WTC11 (cell line): ENCODE results near the gene S1PR3. TPM values are rescaled to one million over a fixed set of nuclear protein-coding genes. Genes with fewer than 3 reads are reported as not detected.

Experiments used
- ATAC-seq: fragments of 200-7000 bp; cut with Tn5 transposase; 2 replicates; pipeline ENCODE4 v1.10.0; 2021; ENCODE audit warnings: mild to moderate bottlenecking, moderate library complexity
- CTCF ChIA-PET: fragments of 300-600 bp; sonication (Branson Sonifier 250); formaldehyde crosslinking; loops from one replicate; lab custom pipeline; 2021; ENCODE audit warnings: antibody characterized with exemption; lab: Charles Lee
- POLR2A ChIA-PET: fragments of 350-600 bp; sonication (Branson Sonifier 250); formaldehyde crosslinking; loops from one replicate; lab custom pipeline; 2021; ENCODE audit warnings: antibody characterized with exemption; lab: Charles Lee
- DNase-seq: peaks from one replicate; pipeline ENCODE4 v3.0.0; 2021; ENCODE audit warnings: low spot score
- H3K27ac Mint-ChIP-seq: 2 replicates; pipeline ENCODE4 v1.8.0; 2021; ENCODE audit warnings: mixed read lengths
- H3K27me3 Mint-ChIP-seq: 2 replicates; pipeline ENCODE4 v1.8.0; 2021; ENCODE audit warnings: low read depth, mild to moderate bottlenecking, moderate library complexity, mixed read lengths
- H3K36me3 Mint-ChIP-seq: 2 replicates; pipeline ENCODE4 v1.8.0; 2021; ENCODE audit warnings: mixed read lengths
- H3K4me1 Mint-ChIP-seq: 2 replicates; pipeline ENCODE4 v1.8.0; 2022; ENCODE audit warnings: mixed read lengths
- H3K4me3 Mint-ChIP-seq: 2 replicates; pipeline ENCODE4 v1.8.0; 2021; ENCODE audit warnings: mild to moderate bottlenecking, moderate library complexity, mixed read lengths
- H3K9me3 Mint-ChIP-seq: 2 replicates; pipeline ENCODE4 v1.8.0; 2021; ENCODE audit warnings: mixed read lengths
- AR ChIP-seq: fragments of 250-450 bp; sonication (Bioruptor Pico); IDR thresholded peaks from 2 replicates; pipeline ENCODE4 v1.9.0; 2021; ENCODE audit warnings: mild to moderate bottlenecking
- ATF2 ChIP-seq: sonication (generic); formaldehyde crosslinking; IDR thresholded peaks from 2 replicates; pipeline ENCODE4 v1.8.1; 2022; ENCODE audit warnings: low read depth, missing genetic modification reagents, borderline replicate concordance
- ATF3 ChIP-seq: sonication (generic); formaldehyde crosslinking; conservative IDR thresholded peaks from 2 replicates; pipeline ENCODE4 v1.8.1; 2022; ENCODE audit warnings: mild to moderate bottlenecking, missing genetic modification reagents
- CBFB ChIP-seq: sonication (generic); formaldehyde crosslinking; IDR thresholded peaks from 2 replicates; pipeline ENCODE4 v1.8.1; 2022; ENCODE audit warnings: mild to moderate bottlenecking, low read depth, missing genetic modification reagents
- E2F4 ChIP-seq: sonication (generic); formaldehyde crosslinking; IDR thresholded peaks from 2 replicates; pipeline ENCODE4 v1.8.1; 2022; ENCODE audit warnings: low read depth, mild to moderate bottlenecking, moderate library complexity, missing genetic modification reagents, borderline replicate concordance
- GABPB1 ChIP-seq: sonication (generic); formaldehyde crosslinking; IDR thresholded peaks from 2 replicates; pipeline ENCODE4 v1.8.1; 2023; ENCODE audit warnings: mild to moderate bottlenecking, missing genetic modification reagents
- IRF2 ChIP-seq: sonication (generic); formaldehyde crosslinking; IDR thresholded peaks from 2 replicates; pipeline ENCODE4 v1.8.0; 2022; ENCODE audit warnings: low read depth, missing genetic modification reagents, borderline replicate concordance
- JUN ChIP-seq: sonication (generic); formaldehyde crosslinking; IDR thresholded peaks from 2 replicates; pipeline ENCODE4 v1.8.0; 2023; ENCODE audit warnings: mild to moderate bottlenecking, missing genetic modification reagents
- MAX ChIP-seq: sonication (generic); formaldehyde crosslinking; IDR thresholded peaks from 2 replicates; pipeline ENCODE4 v1.8.0; 2022; ENCODE audit warnings: mild to moderate bottlenecking, missing genetic modification reagents
- PREB ChIP-seq: sonication (generic); formaldehyde crosslinking; IDR thresholded peaks from 2 replicates; pipeline ENCODE4 v1.8.1; 2022; ENCODE audit warnings: mild to moderate bottlenecking, missing genetic modification reagents, moderate library complexity, borderline replicate concordance
- PRRX2 ChIP-seq: fragments of 250-450 bp; sonication (Bioruptor Pico); IDR thresholded peaks from 2 replicates; pipeline ENCODE4 v1.8.0; 2021; ENCODE audit warnings: mild to moderate bottlenecking
- SOX15 ChIP-seq: fragments of 250-450 bp; sonication (Bioruptor Pico); IDR thresholded peaks from 2 replicates; pipeline ENCODE4 v1.9.0; 2021; ENCODE audit warnings: mild to moderate bottlenecking
- USF1 ChIP-seq: sonication (generic); formaldehyde crosslinking; IDR thresholded peaks from 2 replicates; pipeline ENCODE4 v1.8.0; 2022; ENCODE audit warnings: mild to moderate bottlenecking, missing genetic modification reagents
- ZMAT4 ChIP-seq: fragments of 250-450 bp; sonication (Bioruptor Pico); IDR thresholded peaks from 2 replicates; pipeline ENCODE4 v1.9.0; 2021; ENCODE audit warnings: mild to moderate bottlenecking
- ZNF416 ChIP-seq: fragments of 250-450 bp; sonication (Bioruptor Pico); IDR thresholded peaks from 2 replicates; pipeline ENCODE4 v1.9.0; 2021; ENCODE audit warnings: mild to moderate bottlenecking, inconsistent platforms
- ZNF423 ChIP-seq: fragments of 250-450 bp; sonication (Bioruptor Pico); IDR thresholded peaks from 2 replicates; pipeline ENCODE4 v2.1.2; 2022; ENCODE audit warnings: mild to moderate bottlenecking, moderate library complexity
- ZNF425 ChIP-seq: fragments of 250-450 bp; sonication (Bioruptor Pico); conservative IDR thresholded peaks from 2 replicates; pipeline ENCODE4 v1.9.0; 2021; ENCODE audit warnings: mild to moderate bottlenecking
- total RNA-seq: library from RNA; stranded (reverse); gene quantifications from 3 replicates; pipeline ENCODE4 v1.2.3, GENCODE V29; 2021

The S1PR3 gene
- total RNA-seq, 1 experiment from 2014 or later: 7.1 TPM

- TF ChIP-seq PRRX2: no peak
- no peak for TF ChIP-seq ATF2 (CRISPR knock-in tag)
- TF ChIP-seq CBFB (CRISPR knock-in tag): no peak
- TF ChIP-seq ZNF416 (CRISPR knock-in tag): no peak
- no peak for TF ChIP-seq E2F4 (CRISPR knock-in tag)
- TF ChIP-seq ATF3: no peak
- no peak for TF ChIP-seq USF1 (CRISPR knock-in tag)
- TF ChIP-seq ZMAT4 (CRISPR knock-in tag): no peak
- no peak for TF ChIP-seq JUN (CRISPR knock-in tag)
- no peak for TF ChIP-seq GABPB1
These were observed 15.0 kb upstream of the S1PR3 start (continued) for GRCh38 chr9:88975966-88976889.

- ChIA-PET CTCF (no interaction called here), POLR2A (no interaction called here)
- no peak for ATAC-seq
- TF ChIP-seq SOX15: no peak
- no peak for TF ChIP-seq MAX
- no peak for TF ChIP-seq E2F4 (CRISPR knock-in tag)
- TF ChIP-seq AR (CRISPR knock-in tag): no peak
- no peak for TF ChIP-seq PREB (CRISPR knock-in tag)
- no peak for TF ChIP-seq IRF2 (CRISPR knock-in tag)
- no peak for TF ChIP-seq ZNF425 (CRISPR knock-in tag)
- no peak for TF ChIP-seq ZNF423
- Mint-ChIP-seq H3K36me3 (peaks cover 11% of the 10 kb centered on the region), H3K27ac (no peak overlapping the region), H3K9me3 (peaks cover 23% of the 10 kb centered on the region), H3K27me3 (no peaks in the 10 kb centered on the region), H3K4me3 (no peak overlapping the region), H3K4me1 (peaks cover 11% of the 10 kb centered on the region)
- no peak for DNase-seq
These were observed 14.4 kb upstream of the S1PR3 start for GRCh38 chr9:88976890-88977257.
